ENCODE data around the gene KCNJ11. TPM values are rescaled to one million over a fixed set of nuclear protein-coding genes. Genes with fewer than 3 reads are reported as not detected.

Gene KCNJ11
- total RNA-seq (ENCODE audit: unreplicated experiment), result 1.2 TPM
- long read RNA-seq, result 0 reads

- TF ChIP-seq, protein P1, sequence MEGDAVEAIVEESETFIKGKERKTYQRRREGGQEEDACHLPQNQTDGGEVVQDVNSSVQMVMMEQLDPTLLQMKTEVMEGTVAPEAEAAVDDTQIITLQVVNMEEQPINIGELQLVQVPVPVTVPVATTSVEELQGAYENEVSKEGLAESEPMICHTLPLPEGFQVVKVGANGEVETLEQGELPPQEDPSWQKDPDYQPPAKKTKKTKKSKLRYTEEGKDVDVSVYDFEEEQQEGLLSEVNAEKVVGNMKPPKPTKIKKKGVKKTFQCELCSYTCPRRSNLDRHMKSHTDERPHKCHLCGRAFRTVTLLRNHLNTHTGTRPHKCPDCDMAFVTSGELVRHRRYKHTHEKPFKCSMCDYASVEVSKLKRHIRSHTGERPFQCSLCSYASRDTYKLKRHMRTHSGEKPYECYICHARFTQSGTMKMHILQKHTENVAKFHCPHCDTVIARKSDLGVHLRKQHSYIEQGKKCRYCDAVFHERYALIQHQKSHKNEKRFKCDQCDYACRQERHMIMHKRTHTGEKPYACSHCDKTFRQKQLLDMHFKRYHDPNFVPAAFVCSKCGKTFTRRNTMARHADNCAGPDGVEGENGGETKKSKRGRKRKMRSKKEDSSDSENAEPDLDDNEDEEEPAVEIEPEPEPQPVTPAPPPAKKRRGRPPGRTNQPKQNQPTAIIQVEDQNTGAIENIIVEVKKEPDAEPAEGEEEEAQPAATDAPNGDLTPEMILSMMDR (IDR thresholded peaks at IDR 0.05; ENCODE audit: partially characterized antibody, unreplicated experiment), result no peak
- Mint-ChIP-seq H3K4me1 (ENCODE audit: low read depth, unreplicated experiment) (peaks cover 5% of the 10 kb centered on the region), H3K27ac (ENCODE audit: unreplicated experiment) (no peak within 1 kb of the TSS), H3K9me3 (ENCODE audit: unreplicated experiment) (peaks cover 4% of the 10 kb centered on the region), H3K4me3 (ENCODE audit: unreplicated experiment) (peak within 1 kb of the TSS; percentile 76), H3K27me3 (ENCODE audit: unreplicated experiment) (peaks cover 12% of the 10 kb centered on the region), H3K36me3 (ENCODE audit: unreplicated experiment) (no peaks in the 10 kb centered on the region)
- no peak for DNase-seq
Observed at GRCh38 chr11:17388609-17389210, at the start of gene KCNJ11. TSS of gene KCNJ11 (minus strand) at chr11:17388659. CDS start at chr11:17388091, 568 bp downstream.

- H3K27me3 Mint-ChIP-seq (ENCODE audit: unreplicated experiment), result peaks cover 4% of the 10 kb centered on the region
Observed at GRCh38 chr11:17437366-17437765, 48.9 kb upstream of the KCNJ11 start.

GRCh38 chr11:17434108-17434507, 45.6 kb upstream of the KCNJ11 start:
- DNase-seq, result no peak
- TF ChIP-seq, protein P1 (IDR thresholded peaks at IDR 0.05; ENCODE audit: partially characterized antibody, unreplicated experiment), result no peak
- H3K4me1 Mint-ChIP-seq (ENCODE audit: low read depth, unreplicated experiment), result peaks cover 20% of the 10 kb centered on the region
- no peaks in the 10 kb centered on the region for H3K36me3 Mint-ChIP-seq (ENCODE audit: unreplicated experiment)
- peaks cover 6% of the 10 kb centered on the region for H3K27me3 Mint-ChIP-seq (ENCODE audit: unreplicated experiment)
- H3K4me3 Mint-ChIP-seq (ENCODE audit: unreplicated experiment), result no peak overlapping the region
- H3K9me3 Mint-ChIP-seq (ENCODE audit: unreplicated experiment), result peaks cover 3% of the 10 kb centered on the region
- H3K27ac Mint-ChIP-seq (ENCODE audit: unreplicated experiment), result no peak overlapping the region

More at GRCh38 chr11:17437366-17437765, 48.9 kb upstream of the KCNJ11 start:
- Mint-ChIP-seq H3K9me3 (ENCODE audit: unreplicated experiment) (peaks cover 7% of the 10 kb centered on the region), H3K4me1 (ENCODE audit: low read depth, unreplicated experiment) (peaks cover 14% of the 10 kb centered on the region), H3K27ac (ENCODE audit: unreplicated experiment) (no peak overlapping the region), H3K36me3 (ENCODE audit: unreplicated experiment) (peaks cover 6% of the 10 kb centered on the region), H3K4me3 (ENCODE audit: unreplicated experiment) (no peak overlapping the region)
- DNase-seq, result no peak
- TF ChIP-seq, protein P1 (IDR thresholded peaks at IDR 0.05; ENCODE audit: partially characterized antibody, unreplicated experiment), result no peak

DNA sequence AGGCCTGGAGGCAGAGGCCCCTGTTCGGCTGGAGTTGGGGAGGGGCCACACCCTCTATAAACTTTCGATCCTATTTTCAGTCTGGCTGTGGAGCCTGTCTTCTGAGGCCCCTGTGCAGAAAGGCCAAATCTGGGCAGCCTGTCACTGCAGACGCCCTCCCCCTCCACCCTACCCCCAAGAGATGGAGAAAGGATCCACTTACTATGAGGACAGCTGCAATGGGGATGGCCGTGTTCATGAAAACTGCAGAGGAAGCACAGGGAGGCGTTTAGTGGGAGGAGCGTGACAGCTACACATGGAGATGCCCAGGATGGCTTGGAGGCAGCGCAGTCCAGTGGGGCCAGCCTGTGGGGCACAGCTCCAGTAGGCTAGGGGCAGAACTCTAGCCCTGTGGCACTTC, 43.5 kb upstream of the KCNJ11 start:
- Mint-ChIP-seq H3K36me3 (ENCODE audit: unreplicated experiment) (no peaks in the 10 kb centered on the region), H3K4me3 (ENCODE audit: unreplicated experiment) (no peak overlapping the region), H3K27ac (ENCODE audit: unreplicated experiment) (no peak overlapping the region), H3K27me3 (ENCODE audit: unreplicated experiment) (peaks cover 8% of the 10 kb centered on the region), H3K9me3 (ENCODE audit: unreplicated experiment) (peaks cover 5% of the 10 kb centered on the region), H3K4me1 (ENCODE audit: low read depth, unreplicated experiment) (peaks cover 26% of the 10 kb centered on the region)
- TF ChIP-seq, protein P1 (IDR thresholded peaks at IDR 0.05; ENCODE audit: partially characterized antibody, unreplicated experiment), result no peak
- DNase-seq, result peak; percentile 46

DNA sequence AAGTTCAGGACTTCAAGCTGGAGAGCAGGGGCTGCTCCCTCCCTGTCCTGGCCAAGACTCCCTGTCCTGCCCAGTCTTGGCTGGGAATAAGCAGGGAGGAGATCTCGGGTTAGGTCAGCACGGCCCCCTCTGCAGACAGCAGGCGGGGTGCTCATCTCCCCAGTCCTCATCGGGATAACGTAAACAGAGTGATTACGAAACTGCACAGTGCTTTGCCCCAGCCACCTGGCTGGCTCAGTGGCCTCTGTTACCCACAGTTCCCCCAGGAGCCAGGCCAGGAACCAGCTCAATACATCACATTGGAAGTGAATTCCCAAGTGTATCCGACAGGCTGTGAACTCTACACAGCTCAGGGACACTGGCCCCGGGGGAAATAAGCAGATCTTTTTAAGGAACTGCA, 42.7 kb upstream of the KCNJ11 start:
- Mint-ChIP-seq H3K9me3 (ENCODE audit: unreplicated experiment) (peaks cover 3% of the 10 kb centered on the region), H3K36me3 (ENCODE audit: unreplicated experiment) (no peaks in the 10 kb centered on the region), H3K4me3 (ENCODE audit: unreplicated experiment) (no peak overlapping the region), H3K27me3 (ENCODE audit: unreplicated experiment) (peaks cover 7% of the 10 kb centered on the region), H3K27ac (ENCODE audit: unreplicated experiment) (no peak overlapping the region), H3K4me1 (ENCODE audit: low read depth, unreplicated experiment) (peaks cover 26% of the 10 kb centered on the region)
- DNase-seq, result no peak
- TF ChIP-seq, protein P1 (IDR thresholded peaks at IDR 0.05; ENCODE audit: partially characterized antibody, unreplicated experiment), result no peak

All from glutamatergic neuron (in vitro differentiated cells).